Muscle of leg (tissue), 11 donors: ENCODE data around the gene EDNRB. TPM values are rescaled to one million over a fixed set of nuclear protein-coding genes. Genes with fewer than 3 reads are reported as not detected.
"Not testable (repeated sequence)": the region's sequence is repeated elsewhere in the genome, so short reads cannot be mapped to it uniquely, and the experiment has no call there.

Experiments
- DNase-seq: peaks from one replicate; pipeline ENCODE4 v3.0.0; 2013
- H3K27ac ChIP-seq: one replicate; pipeline ENCODE4 v1.5.1; 2013; ENCODE audit warnings: mild to moderate bottlenecking, low read length, control low read depth
- H3K27me3 ChIP-seq: one replicate; pipeline ENCODE4 v1.6.1; 2013; ENCODE audit warnings: low read length; ENCODE audit not compliant: control insufficient read depth, insufficient read depth
- H3K36me3 ChIP-seq: one replicate; pipeline ENCODE4 v1.6.1; 2013; ENCODE audit warnings: low read length; ENCODE audit not compliant: control insufficient read depth, insufficient read depth
- H3K4me1 ChIP-seq: one replicate; pipeline ENCODE4 v1.6.1; 2013; ENCODE audit warnings: low read length; ENCODE audit not compliant: control insufficient read depth, insufficient read depth
- H3K4me3 ChIP-seq: one replicate; pipeline ENCODE4 v1.5.1; 2013; ENCODE audit warnings: low read length, control low read depth
- H3K9me3 ChIP-seq: replicated peaks from 2 replicates; pipeline ENCODE4 v1.6.1; 2013; ENCODE audit warnings: low read depth, low read length; ENCODE audit not compliant: control insufficient read depth
- WGBS: methylation state at CpG from one replicate; pipeline ENCODE4 v1.1.5; 2013; ENCODE audit warnings: missing lambda C conversion rate; ENCODE audit not compliant: insufficient coverage; 5-methylcytosine and 5-hydroxymethylcytosine counted together
- polyA plus RNA-seq, 8 donors: library from polyadenylated mRNA; unstranded; fragments of 120-200 nt; gene quantifications; one replicate each; pipeline versions ENCODE4 v1.2.1 to v1.2.3, GENCODE V29; 2013; ENCODE audit warnings: inconsistent platforms in 1 of 8, low replicate concordance in 1 of 8; ENCODE audit not compliant: insufficient read length in 8 of 8, insufficient read depth in 1 of 8
- total RNA-seq: library from RNA; stranded (reverse); fragments of 120-200 nt; gene quantifications from one replicate; pipeline ENCODE4 v1.2.4, GENCODE V29; 2013

EDNRB gene
- total and polyA plus RNA-seq, 9 donors: 10.5 to 25.1 (median 12.9) TPM

DNA sequence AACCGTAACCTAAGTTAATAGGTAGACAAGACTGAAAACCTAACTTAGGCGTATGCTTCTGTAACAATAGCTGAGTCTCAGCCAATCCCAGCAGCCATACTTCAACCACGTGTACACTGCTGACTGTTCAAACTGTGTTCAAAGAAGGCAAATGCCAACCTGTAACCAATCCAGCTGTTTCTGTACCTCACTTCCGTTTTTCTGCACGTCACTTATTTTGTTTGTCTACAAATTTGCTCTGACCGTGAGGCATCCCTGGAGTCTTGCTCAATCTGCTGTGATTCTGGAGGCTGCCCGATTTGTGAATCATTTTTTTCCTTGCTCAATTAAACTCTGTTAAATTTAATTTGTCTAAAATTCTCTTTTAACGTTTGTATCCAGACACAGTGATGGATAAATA lies 59.2 kb downstream of the EDNRB start:
- Histone ChIP-seq H3K4me1 (no peaks in the 10 kb centered on the region), H3K9me3 (no peaks in the 10 kb centered on the region), H3K4me3 (no peak overlapping the region), H3K36me3 (no peaks in the 10 kb centered on the region), H3K27me3 (no peaks in the 10 kb centered on the region), H3K27ac (no peak overlapping the region)
- 47% methylated on average over 5 of the region's 8 CpGs for WGBS
- no peak for DNase-seq

DNA sequence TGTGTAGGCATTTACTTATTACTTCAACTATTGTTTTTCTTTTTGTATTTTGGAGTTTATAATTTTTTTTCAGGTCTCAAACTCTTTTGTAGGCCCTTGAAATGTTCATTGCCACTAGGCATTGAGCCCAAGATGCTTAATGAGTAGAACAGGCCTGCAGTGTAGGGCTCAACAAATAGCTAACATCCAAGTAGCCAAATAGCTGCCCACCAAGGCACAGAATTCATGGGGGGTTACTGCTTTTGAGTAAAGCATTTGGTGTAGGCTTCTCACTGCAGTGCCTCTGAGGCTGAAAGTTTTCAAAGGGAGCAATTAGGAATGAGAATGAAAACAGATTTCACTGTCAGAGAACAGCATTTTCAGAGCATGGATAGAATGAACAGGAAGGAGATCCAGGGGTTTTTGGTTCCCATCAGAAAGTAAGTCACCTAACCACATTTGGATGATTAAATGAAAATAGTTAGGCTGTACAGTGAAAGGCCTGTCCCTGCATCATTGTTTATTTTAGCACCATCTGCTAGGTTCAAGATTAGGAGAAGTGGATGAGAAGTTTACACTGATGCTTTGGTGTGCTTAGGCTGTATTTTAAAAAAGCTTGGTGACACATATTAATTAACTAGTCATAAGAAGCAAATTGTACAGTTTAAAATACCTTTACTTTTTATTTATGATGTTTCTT lies 61.0 kb downstream of the EDNRB start:
- H3K27ac ChIP-seq: no peak overlapping the region
- no peaks in the 10 kb centered on the region for H3K36me3 ChIP-seq
- no peaks in the 10 kb centered on the region for H3K27me3 ChIP-seq
- DNase-seq: no peak
- H3K4me1 ChIP-seq: no peaks in the 10 kb centered on the region
- H3K9me3 ChIP-seq: no peaks in the 10 kb centered on the region
- no peak overlapping the region for H3K4me3 ChIP-seq

DNA sequence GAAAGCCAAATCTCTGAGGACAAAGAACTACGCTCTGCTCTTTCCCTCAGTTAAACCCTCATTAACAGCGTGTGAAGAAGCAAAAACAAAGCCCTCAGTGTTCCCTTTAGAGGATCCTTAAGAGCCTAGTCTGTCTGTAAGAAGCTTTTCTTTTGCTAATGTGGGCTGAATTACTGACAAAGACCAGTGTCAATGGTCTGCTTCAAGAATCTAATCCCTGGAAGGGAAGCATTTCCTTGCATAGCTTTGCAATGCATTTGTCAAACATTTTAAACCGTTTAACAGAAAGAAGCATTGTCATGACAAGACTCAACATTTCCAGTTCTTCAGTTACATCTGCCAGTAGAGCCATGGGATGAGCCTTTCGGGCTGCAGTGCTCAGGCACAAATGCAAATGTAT lies 64.9 kb downstream of the EDNRB start:
- H3K9me3 ChIP-seq: no peaks in the 10 kb centered on the region
- no peaks in the 10 kb centered on the region for H3K4me1 ChIP-seq
- H3K27ac ChIP-seq: no peak overlapping the region
- DNase-seq: peak; percentile 30
- H3K4me3 ChIP-seq: no peak overlapping the region
- no peaks in the 10 kb centered on the region for H3K36me3 ChIP-seq
- H3K27me3 ChIP-seq: no peaks in the 10 kb centered on the region
- WGBS: no CpG with 5 or more reads among the region's 4 CpGs

DNA sequence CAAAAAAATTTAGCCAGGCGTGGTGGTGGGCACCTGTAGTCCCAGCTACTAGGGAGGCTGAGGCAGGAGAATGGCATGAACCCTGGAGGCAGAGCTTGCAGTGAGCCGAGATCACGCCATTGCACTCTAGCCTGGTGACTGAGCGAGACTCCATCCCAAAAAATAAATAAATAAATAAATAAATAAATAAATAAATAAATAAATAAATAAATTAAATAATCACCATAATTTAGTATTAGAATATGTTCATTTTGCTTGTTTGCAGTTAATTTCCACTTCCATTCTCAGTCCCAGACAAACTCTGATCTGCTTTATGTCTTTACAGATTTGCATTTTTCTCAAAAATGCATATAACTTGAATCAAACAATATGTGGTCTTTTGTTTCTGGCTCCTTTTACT lies 70.6 kb downstream of the EDNRB start:
- not testable (repeated sequence) for DNase-seq, H3K9me3 ChIP-seq

DNA sequence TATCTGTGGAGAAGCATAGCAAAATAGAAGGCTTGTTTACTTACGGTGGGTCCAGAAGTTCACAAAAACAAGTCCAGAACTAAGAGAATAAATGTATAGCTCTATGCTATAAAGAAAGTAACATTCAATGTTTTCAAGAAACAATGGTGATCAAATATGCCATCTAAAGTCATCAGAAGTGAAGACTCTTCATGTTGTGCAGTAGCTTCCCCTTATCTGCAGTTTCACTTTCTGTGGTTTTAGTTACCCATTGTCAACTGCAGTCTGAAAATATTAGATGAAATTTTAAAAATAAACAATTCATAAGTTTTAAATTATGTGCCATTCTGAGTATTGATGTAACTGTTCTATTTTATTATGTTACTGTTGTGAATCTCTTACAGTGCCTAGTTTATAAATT lies 72.5 kb downstream of the EDNRB start:
- Histone ChIP-seq H3K9me3 (no peaks in the 10 kb centered on the region), H3K4me1 (no peaks in the 10 kb centered on the region), H3K4me3 (no peak overlapping the region), H3K27me3 (no peaks in the 10 kb centered on the region), H3K36me3 (no peaks in the 10 kb centered on the region), H3K27ac (no peak overlapping the region)
- WGBS: no CpG with 5 or more reads among the region's 1 CpG
- no peak for DNase-seq

More for the DNA sequence above, 70.6 kb downstream of the EDNRB start:
- H3K27ac ChIP-seq, H3K4me3 ChIP-seq, H3K27me3 ChIP-seq, H3K36me3 ChIP-seq, H3K4me1 ChIP-seq: not testable (repeated sequence)
- WGBS: no CpG with 5 or more reads among the region's 4 CpGs

Other genes starting within 250 kb of the EDNRB start
- gene SLAIN1, start 221.1 kb downstream of the EDNRB start, total RNA-seq: 7.5 TPM
- 1 to 10 TPM; 2.9 to 6.0 (median 4.1) TPM for gene SLAIN1, start 221.1 kb downstream of the EDNRB start, polyA plus RNA-seq